HG02642 (cell line): ENCODE measurements around the gene PRR36.

Source experiments
- ATAC-seq: cut with Tn5 transposase; IDR thresholded peaks from one replicate; pipeline ENCODE4 v1.9.1; 2021; ENCODE audit warnings: mild to moderate bottlenecking; ENCODE audit not compliant: unreplicated experiment, poor library complexity

Gene PRR36

GRCh38 chr19:7914099-7914498 lies 39.9 kb upstream of the PRR36 start:
- ATAC-seq = no peak

GRCh38 chr19:7913652-7914051 lies 39.5 kb upstream of the PRR36 start:
- ATAC-seq = no peak

- ATAC-seq = no peak
Measured at GRCh38 chr19:7912697-7913564, 38.7 kb upstream of the PRR36 start.

DNA sequence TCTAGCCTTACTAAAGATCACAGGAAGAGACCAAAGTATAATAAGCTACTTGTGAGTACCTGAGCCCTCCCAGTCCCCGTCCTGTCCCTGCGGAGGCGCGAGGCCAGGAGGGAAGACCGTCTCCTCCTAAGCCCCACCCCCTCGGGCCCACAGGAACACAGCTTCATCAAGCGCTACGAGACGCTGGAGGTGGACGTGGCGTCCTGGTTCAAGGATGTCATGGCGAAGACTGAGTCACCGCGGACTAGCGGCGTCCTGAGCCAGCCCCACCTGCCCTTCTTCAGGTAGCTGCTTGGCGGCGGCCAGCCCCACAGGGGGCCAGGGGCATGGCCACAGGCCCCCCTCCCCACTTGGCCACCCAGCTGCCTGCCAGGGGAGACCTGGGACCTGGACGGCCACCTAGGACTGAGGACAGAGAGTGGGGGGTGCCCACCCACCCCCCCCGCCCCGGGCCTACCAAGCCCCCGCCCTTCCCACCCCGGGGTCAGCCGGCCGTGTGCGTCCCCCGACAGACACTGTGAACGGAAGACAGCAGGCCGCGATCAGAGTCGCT lies 38.0 kb upstream of the PRR36 start:
- no peak for ATAC-seq

DNA sequence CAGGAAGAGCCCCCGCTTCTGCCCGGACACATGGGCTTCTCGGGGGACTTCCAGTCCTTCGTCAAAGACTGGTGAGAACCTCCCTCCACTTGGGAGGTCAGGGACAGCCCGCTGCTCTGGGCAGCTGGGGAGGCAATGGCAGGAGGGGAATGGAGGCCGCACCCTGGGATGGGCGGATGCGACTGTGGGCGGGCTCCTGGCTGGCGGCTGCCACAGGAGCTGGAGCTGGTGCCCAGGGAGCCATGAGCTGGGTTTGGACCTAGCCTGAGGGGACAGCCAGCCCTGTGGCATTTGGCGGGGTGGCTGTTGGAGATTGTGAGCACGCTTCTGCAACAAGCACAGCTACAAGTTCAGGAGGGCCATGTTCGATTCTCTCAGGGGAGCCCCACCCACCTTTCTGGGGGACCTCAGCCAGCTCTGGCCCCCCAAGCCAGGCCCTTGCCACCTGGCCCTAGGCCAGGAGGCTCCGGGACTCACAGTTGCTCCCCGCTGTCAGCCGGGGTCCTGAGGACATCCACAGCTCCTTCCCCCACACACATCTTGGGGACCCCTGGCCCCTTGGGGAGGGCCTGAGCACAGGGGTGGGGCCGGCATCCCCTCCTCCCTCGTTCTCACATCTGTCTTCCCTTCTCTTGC lies 37.4 kb upstream of the PRR36 start:
- no peak for ATAC-seq

DNA sequence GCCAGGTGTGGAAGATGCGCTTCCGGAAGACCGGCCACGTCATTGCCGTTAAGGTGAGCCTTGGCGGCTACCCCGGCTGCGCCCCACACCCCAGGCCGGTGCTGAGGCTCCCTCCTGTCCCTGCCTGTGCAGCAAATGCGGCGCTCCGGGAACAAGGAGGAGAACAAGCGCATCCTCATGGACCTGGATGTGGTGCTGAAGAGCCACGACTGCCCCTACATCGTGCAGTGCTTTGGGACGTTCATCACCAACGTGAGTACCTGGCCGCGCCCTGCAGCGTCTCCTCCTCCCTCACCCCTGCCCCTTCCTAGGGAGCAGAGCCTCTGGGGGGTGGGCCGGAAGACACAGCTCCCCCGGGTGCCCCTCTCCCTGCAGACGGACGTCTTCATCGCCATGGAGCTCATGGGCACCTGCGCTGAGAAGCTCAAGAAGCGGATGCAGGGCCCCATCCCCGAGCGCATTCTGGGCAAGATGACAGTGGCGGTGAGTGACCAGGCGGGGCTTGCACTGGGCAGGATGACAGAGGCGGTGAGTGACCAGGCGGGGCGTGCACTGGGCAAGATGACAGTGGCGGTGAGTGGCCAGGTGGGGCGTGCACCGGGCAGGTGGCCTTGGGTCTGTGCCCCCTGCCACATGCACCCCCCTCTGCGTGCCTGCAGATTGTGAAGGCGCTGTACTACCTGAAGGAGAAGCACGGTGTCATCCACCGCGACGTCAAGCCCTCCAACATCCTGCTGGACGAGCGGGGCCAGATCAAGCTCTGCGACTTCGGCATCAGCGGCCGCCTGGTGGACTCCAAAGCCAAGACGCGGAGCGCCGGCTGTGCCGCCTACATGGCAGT lies 36.4 kb upstream of the PRR36 start:
- ATAC-seq = no peak

- ATAC-seq = no peak
Measured at GRCh38 chr19:7909471-7910067, 35.4 kb upstream of the PRR36 start.

- no peak for ATAC-seq
Measured at GRCh38 chr19:7908742-7909461, 34.7 kb upstream of the PRR36 start.

GRCh38 chr19:7908078-7908699 lies 34.0 kb upstream of the PRR36 start:
- ATAC-seq = no peak

- ATAC-seq = no peak
Measured at GRCh38 chr19:7907544-7907943, 33.4 kb upstream of the PRR36 start.

- ATAC-seq = no peak
Measured at GRCh38 chr19:7907122-7907521, 32.9 kb upstream of the PRR36 start.

GRCh38 chr19:7905859-7906258 lies 31.7 kb upstream of the PRR36 start:
- no peak for ATAC-seq

DNA sequence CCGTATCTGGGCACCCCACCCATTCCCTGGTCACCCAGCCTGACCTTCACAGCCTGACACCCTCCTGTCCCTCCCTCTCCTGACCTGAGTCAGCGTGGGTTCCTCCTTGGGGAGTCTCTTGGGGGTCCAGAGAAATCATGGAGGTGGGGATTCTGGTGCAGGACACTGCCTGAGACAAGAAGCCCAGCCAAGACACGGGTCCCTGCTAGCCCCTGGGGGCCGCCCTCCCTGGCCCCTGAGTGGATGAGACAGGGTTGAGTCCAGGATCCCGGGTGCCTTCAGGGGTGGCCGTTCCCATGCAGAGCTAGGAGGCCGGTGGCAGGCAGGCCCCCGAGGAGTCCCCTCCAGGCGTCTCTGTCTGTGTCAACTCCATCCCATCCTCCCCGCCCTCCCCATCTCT lies 31.1 kb upstream of the PRR36 start:
- no peak for ATAC-seq

DNA sequence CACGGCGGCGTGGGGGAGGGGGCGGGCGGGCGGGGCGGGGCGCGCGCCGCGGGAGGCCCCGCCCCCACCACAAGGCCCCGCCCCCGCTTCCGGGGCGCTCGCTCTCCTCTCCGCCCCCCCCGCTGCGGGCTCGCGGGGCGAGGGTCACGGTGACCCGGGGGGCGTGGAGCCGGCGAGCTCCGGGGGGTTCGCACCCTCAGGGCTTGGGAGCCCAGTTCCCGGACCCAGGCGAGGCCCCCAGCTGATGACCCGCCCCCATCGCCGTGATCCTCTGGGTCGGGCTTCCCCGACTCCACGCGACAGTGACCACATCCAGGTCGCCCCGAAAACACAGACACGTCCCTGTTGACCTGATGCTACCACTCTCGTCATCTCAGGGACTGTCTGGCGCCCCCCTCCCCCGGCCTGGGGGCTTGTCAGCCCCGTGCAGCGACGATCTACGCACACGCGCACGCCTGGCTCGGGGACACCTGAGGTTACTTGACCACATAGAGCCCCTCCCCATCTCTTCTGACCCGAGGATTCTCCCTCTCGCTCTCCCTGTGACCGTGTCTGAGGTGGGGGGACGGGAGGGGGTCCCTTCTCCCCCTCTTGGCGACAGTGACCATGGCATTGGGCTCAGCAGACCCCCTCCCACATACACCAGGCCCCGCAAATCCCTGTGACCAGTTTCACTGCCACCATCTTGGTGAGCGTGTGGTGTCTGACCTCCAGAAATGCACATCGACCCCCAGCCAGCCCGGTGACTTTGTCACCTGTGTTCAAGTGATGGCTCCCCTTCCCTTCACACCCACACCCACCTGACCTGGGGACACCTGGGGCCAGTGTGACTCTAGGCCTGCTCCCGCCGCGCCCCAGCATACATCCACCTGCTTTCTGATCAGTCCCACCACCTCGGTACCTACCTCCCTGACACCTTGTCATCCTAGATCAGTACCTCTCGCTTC lies 30.2 kb upstream of the PRR36 start:
- ATAC-seq = peak; percentile 41

- ATAC-seq = peak; percentile 90
Measured at GRCh38 chr19:7903244-7904073, 29.3 kb upstream of the PRR36 start, which contains the start of gene MAP2K7. Gene MAP2K7 (plus strand): TSS chr19:7903877. CDS start chr19:7903945, 68 bp downstream.

GRCh38 chr19:7902796-7903243 lies 28.6 kb upstream of the PRR36 start:
- no peak for ATAC-seq

DNA sequence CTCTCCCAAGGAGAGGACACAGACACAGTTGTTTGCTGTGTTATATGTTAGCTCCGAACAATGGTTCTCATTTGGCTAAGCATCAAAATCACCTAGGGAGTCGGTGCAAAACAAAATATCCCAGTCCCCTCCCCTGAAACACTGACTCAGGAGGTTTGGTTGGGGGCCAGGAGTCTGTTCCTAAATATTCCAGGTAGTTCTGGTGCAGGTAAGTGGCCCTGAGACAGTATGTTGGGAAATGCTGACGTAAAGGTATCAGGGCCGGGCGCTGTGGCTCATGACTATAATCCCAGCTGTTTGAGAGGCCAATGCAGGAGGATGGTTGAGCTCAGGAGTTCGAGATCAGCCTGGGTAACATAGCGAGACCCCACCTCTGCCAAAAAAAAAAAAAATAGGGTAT lies 27.1 kb upstream of the PRR36 start:
- no peak for ATAC-seq
